Glomerular visceral epithelial cell (primary cell): ENCODE results near the gene MEN1.
"Not testable (repeated sequence)": the region's sequence is repeated elsewhere in the genome, so short reads cannot be mapped to it uniquely, and the experiment has no call there.

Experiments used
- DNase-seq: peaks from one replicate; pipeline ENCODE4 v3.0.0-alpha.2; 2016; ENCODE audit errors: extremely low spot score

The MEN1 gene

DNA sequence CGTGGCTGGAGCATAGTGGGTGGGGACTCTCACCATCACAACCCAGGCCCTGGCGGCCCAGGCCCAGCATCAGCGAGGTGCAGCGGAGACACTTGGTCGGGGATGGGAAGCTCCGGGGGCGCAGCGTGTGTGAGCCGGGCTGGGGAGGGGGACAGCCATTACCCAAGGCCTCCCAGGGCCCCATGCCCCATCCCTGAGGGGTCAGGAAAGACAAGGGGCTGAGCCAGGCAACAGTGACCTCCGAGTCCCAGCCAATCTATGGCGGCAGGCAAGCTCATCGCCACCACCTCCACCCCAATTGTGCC, 22.8 kb upstream of the MEN1 start:
- no peak for DNase-seq

DNA sequence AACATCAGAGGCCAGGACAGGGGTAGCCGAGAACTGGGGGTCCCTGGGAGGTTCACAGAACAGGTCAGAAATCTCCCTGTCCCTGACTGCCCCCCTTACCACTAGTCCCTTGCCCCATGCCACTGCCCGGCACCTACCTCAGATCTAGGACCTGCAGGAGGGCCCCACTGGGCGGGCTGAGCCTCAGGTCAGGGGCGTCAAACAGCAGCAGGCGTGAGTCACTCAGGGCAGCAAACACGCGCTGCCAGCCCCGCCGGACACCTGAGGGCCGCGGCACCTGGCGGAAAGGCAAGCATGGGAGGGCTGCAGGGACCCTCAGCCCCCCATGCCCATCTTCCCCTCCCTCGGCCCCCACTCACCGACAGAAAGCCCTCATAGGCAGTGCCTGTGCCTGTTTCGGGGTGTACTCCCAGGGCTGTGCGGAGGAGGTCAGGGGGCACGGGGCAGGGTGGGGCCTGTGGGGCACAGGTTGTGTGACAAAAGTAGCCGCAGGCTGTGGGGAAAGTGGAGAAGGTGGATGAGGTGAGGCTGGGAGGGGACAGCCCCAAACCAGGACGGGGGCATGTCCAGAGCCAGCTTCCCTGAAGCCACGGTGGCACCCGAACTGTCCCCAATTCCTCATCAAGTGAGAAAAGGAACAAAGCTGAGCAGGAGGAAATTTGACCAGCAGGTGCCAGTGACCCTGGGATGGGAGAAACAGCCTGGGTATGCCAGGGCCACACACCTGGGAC, 22.3 kb upstream of the MEN1 start:
- DNase-seq: no peak

DNA sequence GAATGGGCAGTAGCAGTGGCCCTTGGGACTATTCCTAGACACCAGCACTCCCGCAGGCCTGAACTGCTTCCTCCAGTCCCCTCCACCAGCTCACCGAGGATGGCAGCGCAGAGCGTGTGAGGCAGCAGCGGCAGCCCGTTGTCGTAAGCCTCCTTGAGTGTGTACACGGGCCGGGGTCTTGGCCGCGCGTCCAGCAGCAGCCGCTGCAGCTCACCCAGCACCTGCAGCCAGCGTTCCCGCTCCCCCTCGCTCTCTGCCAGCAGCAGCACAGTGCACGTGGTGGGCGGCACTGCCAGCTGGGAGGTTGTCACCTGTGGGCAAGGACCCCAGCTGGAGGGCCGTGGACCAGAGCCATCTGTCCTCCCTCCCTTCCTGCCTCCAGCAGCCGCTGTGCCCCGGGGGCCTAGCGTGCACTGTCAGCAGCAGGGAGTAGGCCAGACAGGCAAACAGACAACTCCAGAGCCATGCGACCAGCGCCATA, 21.1 kb upstream of the MEN1 start:
- DNase-seq: no peak

DNA sequence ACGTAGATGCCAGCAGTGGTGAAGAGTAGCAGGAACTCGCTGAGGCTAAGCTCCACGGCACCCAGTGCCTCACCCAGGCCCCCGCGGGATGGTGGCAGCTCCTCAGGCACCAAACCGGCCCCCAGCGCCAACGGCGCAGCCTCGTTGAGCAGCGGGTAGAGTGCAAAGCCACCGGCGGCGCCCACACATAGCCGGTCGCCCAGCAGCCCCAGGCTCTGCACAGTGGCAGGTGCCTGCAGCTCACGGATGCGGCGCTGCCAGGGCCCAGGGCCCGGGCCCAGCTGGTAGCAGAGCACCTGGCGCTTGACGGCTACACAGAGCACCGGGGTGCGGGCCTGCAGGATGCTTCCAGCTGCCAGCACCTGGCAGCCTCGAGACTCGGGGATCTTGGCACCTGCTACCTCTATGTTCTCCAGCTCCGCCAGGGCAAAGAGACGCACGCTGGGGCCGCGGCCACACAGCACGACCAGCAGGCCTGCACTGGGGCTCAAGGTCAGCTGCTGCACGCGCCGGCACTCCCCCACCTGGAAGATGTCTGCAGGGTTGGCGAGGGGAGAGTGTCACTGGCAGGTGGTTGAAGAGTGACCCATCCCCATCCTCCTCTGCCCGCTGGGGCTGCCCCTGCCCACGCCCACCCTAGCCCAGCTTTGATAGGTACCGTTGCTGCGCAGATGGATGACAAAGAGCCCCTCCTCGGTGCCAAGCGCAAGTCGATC, 19.3 kb upstream of the MEN1 start:
- DNase-seq: no peak

- no peak for DNase-seq
These were observed 17.1 kb upstream of the MEN1 start for GRCh38 chr11:64827451-64827839.

DNA sequence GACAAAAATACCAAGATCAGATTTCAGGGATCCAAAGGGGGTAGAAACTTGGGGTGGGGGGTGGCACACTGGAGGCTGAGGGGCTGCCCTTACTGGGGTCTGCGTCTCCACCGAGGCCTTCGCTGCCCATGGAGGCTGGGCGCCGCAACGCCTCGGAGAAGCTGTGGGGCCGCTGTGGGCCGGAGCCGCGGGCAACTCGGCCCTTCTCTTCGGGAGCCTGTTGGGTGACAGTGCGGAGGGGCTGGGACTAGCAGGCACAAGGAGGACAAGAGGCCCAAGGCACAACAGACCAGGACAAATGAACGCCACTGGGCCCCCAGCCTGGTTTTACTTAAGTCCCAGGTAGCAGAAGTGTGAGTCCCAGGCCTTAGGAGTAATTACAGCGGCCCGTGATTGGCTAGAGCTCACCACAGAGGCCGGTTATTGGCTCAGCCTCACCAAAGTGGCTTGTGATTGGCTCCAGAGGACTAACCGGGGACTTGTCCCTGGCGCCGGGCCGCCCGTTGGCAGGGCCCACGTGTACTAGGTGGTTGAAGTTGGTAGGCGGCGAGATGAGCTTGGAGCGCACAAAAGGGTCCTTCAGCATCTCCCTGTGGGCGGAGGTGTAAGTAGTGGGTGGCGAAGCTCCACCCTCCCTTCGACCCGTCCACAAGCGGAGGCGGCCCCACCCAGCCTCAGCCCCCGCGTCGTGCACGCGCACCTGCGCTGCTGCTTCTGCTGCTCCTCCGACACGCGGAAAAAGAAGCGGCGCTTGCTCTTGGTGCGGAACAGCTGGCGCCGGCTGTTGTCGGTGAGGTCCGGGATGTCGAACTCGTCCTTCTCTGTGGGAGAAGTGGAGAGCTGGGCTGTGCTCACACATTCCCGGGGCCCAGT, 16.5 kb upstream of the MEN1 start:
- no peak for DNase-seq

GRCh38 chr11:64826062-64826461, 15.7 kb upstream of the MEN1 start:
- no peak for DNase-seq

DNA sequence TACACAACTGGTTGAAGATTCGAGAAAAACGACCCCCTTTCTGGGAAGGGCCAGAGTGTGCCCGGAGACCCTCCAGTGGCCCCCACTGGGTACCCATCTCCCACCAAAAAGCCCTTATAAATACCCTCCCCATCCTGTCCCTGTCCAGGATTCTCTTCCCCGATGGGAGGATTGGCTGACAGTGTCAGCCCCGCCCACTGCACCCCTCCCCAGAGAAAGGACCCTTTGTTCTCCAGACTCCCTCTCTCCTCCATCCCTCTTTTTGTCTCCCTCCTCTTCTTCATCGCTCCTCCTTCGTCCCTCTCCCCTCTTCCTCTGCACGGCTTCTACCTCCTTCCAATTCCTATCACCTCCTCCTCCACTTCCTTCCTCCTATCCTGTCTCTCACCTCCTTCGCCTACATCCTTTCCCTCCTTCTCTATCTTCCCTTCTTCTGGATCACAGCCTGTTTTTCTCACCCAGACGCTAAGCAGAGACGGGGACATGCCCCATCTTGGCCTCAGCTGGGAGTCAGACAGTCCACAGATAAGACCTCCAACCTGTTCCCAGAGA, 13.3 kb upstream of the MEN1 start:
- DNase-seq: no peak

DNA sequence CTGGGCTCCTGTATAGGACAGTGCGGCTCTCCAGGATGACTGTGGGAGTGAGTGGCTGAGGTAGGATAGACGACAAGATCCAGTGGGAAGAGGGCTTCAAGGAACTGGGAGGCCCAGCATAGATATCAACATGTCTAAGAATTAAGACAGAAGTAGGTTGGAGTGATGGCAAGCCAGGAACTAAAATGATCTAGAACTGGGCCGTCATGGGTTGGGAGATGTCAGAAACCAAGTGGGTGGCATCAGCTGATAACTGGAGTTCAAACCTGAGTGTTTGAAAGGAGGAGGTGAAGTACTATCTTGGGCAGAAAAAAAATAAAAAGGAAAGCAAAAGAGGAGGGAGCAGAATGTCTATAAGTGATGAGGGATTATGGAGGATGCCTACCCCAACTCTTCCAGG, 7.1 kb upstream of the MEN1 start:
- no peak for DNase-seq

- not testable (repeated sequence) for DNase-seq
These were observed 5.1 kb upstream of the MEN1 start for GRCh38 chr11:64815433-64815832.

GRCh38 chr11:64814712-64815187, 4.4 kb upstream of the MEN1 start:
- no peak for DNase-seq

- DNase-seq: no peak
These were observed 3.5 kb upstream of the MEN1 start for GRCh38 chr11:64813826-64814225.

GRCh38 chr11:64810891-64811272, 531 bp upstream of the MEN1 start:
- no peak for DNase-seq

DNA sequence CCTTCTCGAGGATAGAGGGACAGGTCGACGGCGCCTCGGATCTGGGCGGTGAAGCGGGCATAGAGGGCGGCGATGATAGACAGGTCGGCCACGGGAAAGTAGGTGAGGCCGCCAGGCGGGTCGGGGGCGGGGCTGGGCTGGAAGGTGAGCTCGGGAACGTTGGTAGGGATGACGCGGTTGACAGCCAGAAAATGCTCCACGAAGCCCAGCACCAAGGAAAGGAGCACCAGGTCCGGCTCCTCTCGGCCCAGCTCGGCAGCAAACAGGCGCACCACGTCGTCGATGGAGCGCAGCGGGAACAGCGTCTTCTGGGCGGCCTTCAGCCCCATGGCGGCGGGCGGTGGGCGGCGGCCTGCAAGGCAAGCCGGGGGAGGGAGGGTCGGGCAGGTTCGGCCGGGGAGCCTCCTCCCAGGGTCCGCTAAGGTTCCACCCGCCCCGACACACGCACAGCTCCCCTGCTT, 540 bp downstream of the MEN1 start:
- DNase-seq: peak; percentile 23

GRCh38 chr11:64805481-64805880, 4.9 kb downstream of the MEN1 start:
- DNase-seq: no peak

DNA sequence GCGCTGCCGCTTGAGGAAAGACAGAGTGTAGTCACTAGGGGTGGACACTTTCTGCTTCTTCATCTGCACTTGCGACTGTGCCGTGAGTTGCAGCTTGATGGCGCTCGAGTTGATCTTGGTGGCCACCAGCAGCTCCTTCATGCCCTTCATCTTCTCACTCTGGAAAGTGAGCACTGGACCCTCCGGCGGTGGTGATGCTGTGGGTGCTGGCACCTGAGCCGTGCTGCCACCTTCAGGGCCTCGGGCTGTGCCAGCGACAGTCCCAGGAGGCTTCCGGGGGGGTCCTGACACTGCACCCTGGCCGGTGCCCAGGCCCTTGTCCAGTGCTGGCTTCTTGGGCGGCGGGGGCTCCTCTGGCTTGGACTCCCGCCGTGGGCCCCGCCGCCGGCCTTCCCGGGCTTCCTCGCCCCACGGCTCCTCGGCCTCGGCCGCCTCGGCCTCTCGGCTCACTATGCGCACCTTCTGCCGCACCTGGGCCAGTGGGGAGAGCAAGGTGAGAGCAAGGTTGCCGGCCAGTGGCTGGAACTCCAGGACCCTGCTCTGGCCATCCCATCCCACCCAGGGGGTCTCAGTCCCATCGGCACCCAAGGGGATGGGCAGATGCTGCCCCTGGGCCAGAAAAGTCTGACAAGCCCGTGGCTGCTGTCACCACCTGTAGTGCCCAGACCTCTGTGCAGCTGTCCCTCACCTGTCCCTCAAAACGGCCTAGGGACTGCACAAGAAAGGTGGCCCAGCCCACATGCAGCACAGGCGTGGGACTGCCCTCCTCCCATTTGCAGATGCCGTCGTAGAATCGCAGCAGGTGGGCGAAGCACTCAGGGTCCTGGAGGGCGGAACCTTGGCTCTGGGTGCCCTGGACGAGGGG, 5.8 kb downstream of the MEN1 start:
- no peak for DNase-seq

- no peak for DNase-seq
These were observed 6.5 kb downstream of the MEN1 start for GRCh38 chr11:64803846-64804345.

- DNase-seq: peak; percentile 81
These were observed 7.0 kb downstream of the MEN1 start, which contains the start of gene MAP4K2 for GRCh38 chr11:64803158-64803845. Gene MAP4K2, minus strand, starts transcription at chr11:64803214. Its CDS starts 65 bp downstream, at chr11:64803149.

DNA sequence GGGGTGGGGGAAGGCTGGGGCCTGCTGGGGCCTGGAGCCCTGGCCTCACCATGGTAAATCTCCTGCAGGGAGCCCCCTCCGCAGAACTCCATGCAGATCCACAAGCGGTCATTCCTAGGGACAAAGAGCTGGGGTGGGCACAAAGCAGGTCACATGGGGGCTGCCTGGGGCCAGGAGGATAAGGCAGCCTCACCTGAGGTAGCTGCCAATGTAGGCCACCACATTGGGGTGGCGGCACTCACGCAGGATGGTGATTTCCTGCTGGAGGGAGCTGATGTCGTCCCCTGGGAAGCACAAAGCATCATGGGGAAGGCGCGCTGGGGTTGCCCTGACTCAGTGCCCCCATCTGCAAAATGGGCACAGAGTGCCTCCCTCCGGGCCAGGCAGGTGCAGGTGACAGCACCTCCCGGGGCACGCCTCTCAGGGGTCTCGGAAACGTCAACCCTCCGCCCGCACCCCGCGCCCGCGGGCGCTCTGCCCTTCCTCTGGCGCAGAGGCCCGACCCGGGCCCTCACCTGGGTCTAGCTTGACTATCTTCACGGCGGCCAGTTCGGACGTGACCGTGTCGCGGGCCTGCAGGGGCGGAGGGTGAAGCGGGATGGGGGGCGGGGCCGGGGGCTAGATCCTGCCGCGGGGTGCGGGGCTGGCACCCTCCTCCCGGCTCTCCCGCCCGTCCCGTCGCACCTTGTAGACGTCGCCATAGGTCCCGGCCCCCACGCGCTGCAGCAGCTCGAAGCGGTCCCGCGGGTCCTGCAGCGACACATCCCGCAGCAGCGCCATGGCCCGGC, 7.8 kb downstream of the MEN1 start:
- DNase-seq: peak; percentile 6
